SK-N-MC (cell line): ENCODE measurements around the gene RBM26.

ENCODE experiments used
- EZH2 ChIP-seq: fragments of 200-600 bp; sonication (generic); IDR thresholded peaks from one replicate; pipeline ENCODE4 v1.6.1; 2017; ENCODE audit warnings: antibody characterized with exemption
- FOXP2 ChIP-seq: optimal IDR thresholded peaks from 2 replicates; pipeline ENCODE3; 2011; ENCODE audit warnings: mild to moderate bottlenecking, moderate library complexity; ENCODE audit not compliant: insufficient read depth; ENCODE audit errors: extremely low read length, control extremely low read depth
- POLR2AphosphoS5 ChIP-seq: IDR thresholded peaks from 2 replicates; pipeline ENCODE4 v1.6.1; 2012; ENCODE audit warnings: mild to moderate bottlenecking, low read depth, low read length, borderline replicate concordance

- TF ChIP-seq EZH2 = no peak
- TF ChIP-seq POLR2AphosphoS5 = no peak
- TF ChIP-seq FOXP2 = no peak
These were observed 77.5 kb downstream of the RBM26 start for GRCh38 chr13:79328510-79328909.
